ENCODE data around the gene TP53TG5.

TP53TG5 gene

DNA sequence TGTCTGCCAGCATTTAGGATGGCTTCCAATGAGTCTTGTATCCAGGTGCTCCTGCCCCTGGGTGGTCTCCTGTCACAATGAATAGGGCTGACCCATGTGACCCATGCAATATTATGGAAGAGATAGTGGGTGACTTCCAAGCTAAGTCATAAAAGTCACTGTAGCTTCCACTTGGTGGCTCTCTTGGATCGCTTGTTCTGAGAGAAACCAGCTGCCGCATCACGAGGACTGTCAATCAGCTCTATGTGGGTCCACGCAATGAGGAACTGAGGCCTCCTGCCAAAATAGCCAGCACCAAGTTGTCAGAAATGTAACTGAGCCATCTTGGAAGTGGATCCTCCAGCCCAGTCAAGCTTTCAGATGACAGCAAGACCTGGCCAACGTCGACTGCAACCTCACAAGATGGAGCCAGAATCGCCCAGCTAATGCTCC lies 55.2 kb downstream of the TP53TG5 start:
- DNase-seq (ENCODE audit: low spot score) = no peak
